K562 (cell line): ENCODE measurements around the gene PPIL1. TPM values are rescaled to one million over a fixed set of nuclear protein-coding genes. Genes with fewer than 3 reads are reported as not detected.

ENCODE experiments used
- ATF3 ChIP-seq, 2 experiments: fragments of 450-650 bp in 1 of 2; sonication (generic) in 1 of 2; formaldehyde crosslinking in 1 of 2; IDR thresholded peaks in 1 of 2; conservative IDR thresholded peaks in 1 of 2; 2 replicates each; pipeline versions ENCODE4 v1.6.1 to v1.8.1; 2016 to 2023; ENCODE audit warnings: mild to moderate bottlenecking in 2 of 2, moderate library complexity in 2 of 2, inconsistent platforms in 1 of 2, missing genetic modification reagents in 1 of 2
- HEY1 ChIP-seq: fragments of 250-450 bp; sonication (Bioruptor Pico); IDR thresholded peaks from 2 replicates; pipeline ENCODE4 v1.5.0; 2020; ENCODE audit warnings: mild to moderate bottlenecking, moderate library complexity, borderline replicate concordance
- HOXB6 ChIP-seq: fragments of 250-450 bp; sonication (Bioruptor Pico); IDR thresholded peaks from 2 replicates; pipeline ENCODE4 v1.5.1; 2022; ENCODE audit warnings: mild to moderate bottlenecking, borderline replicate concordance
- IRF2 ChIP-seq: sonication (generic); formaldehyde crosslinking; IDR thresholded peaks from 2 replicates; pipeline ENCODE4 v1.8.1; 2022; ENCODE audit warnings: mild to moderate bottlenecking, missing genetic modification reagents
- JUNB ChIP-seq: fragments of 450-650 bp; formaldehyde crosslinking; conservative IDR thresholded peaks from 2 replicates; pipeline ENCODE4 v1.4.0; 2020; ENCODE audit warnings: mild to moderate bottlenecking
- MYBL2 ChIP-seq, 2 experiments: fragments of 450-650 bp in 1 of 2; sonication (generic) in 1 of 2; formaldehyde crosslinking in 1 of 2; IDR thresholded peaks; 2 replicates each; pipeline versions ENCODE4 v1.6.1 to v1.8.1; 2017 to 2022; ENCODE audit warnings: borderline replicate concordance in 1 of 2, inconsistent platforms in 1 of 2, low read depth in 1 of 2, mild to moderate bottlenecking in 1 of 2, missing genetic modification reagents in 1 of 2, moderate library complexity in 1 of 2
- NR3C1 ChIP-seq: sonication (generic); formaldehyde crosslinking; IDR thresholded peaks from 2 replicates; pipeline ENCODE4 v1.8.1; 2022; ENCODE audit warnings: missing genetic modification reagents
- PHB2 ChIP-seq: fragments of 450-650 bp; IDR thresholded peaks from 2 replicates; pipeline ENCODE4 v1.6.1; 2017; ENCODE audit warnings: low read depth
- REST ChIP-seq, 2 experiments: fragments of 450-650 bp; formaldehyde crosslinking in 1 of 2; IDR thresholded peaks; 2 replicates each; pipeline versions ENCODE4 v1.4.0 to v1.6.1; 2014 to 2020; ENCODE audit warnings: mild to moderate bottlenecking in 2 of 2, borderline replicate concordance in 1 of 2, low read depth in 1 of 2
- SAFB ChIP-seq: fragments of 200-400 bp; formaldehyde crosslinking; IDR thresholded peaks from 2 replicates; pipeline ENCODE4 v1.6.1; 2017; ENCODE audit warnings: low read depth, low read length, borderline replicate concordance
- TFAM ChIP-seq: fragments of 250-450 bp; sonication (Bioruptor Pico); conservative IDR thresholded peaks from 2 replicates; pipeline ENCODE4 v1.5.0; 2021; ENCODE audit warnings: mild to moderate bottlenecking, moderate library complexity
- YY1 ChIP-seq, 3 experiments: IDR thresholded peaks; 2 replicates each; pipeline ENCODE4 v1.6.1; 2011; ENCODE audit warnings: low read length in 2 of 3, mild to moderate bottlenecking in 2 of 3, moderate library complexity in 2 of 3, borderline replicate concordance in 1 of 3, control low read depth in 1 of 3, low read depth in 1 of 3; ENCODE audit not compliant: insufficient read depth in 3 of 3, insufficient replicate concordance in 2 of 3, control insufficient read depth in 1 of 3, insufficient read length in 1 of 3; ENCODE audit errors: extremely low read depth in 1 of 3
- ZNF644 ChIP-seq: fragments of 200-800 bp; sonication (Bioruptor generic); IDR thresholded peaks from 2 replicates; pipeline ENCODE4 v1.6.1; 2016; ENCODE audit warnings: low read depth, missing genetic modification characterization, missing compliant biosample characterization
- ZNF699 ChIP-seq: fragments of 250-450 bp; sonication (Bioruptor Pico); IDR thresholded peaks from 2 replicates; pipeline ENCODE4 v1.8.0; 2021; ENCODE audit warnings: mild to moderate bottlenecking, moderate library complexity; ENCODE audit not compliant: insufficient replicate concordance
- ZNF778 ChIP-seq: fragments of 450-650 bp; formaldehyde crosslinking; IDR thresholded peaks from 2 replicates; pipeline ENCODE4 v1.4.0; 2020; ENCODE audit warnings: mild to moderate bottlenecking, moderate library complexity
- polyA plus RNA-seq, 8 experiments: library from polyadenylated mRNA; depleted of rRNA in 4 of 8; stranded (reverse) in 5 of 8; unstranded in 3 of 8; fragments of >200 nt; fragmentation: Nextera tagmentation in 2 of 8; fragmentation: Illumina TruSeq in 1 of 8; extraction: Ambion mirVana in 2 of 8; extraction: Trizol in 1 of 8; gene quantifications; 2 replicates each; pipeline versions ENCODE4 v1.2.1 to v1.2.3, GENCODE V29; 2011 to 2014; ENCODE audit warnings: inconsistent platforms in 1 of 8, missing spikeins in 1 of 8
- total RNA-seq, 7 experiments: library from RNA; depleted of rRNA in 6 of 7; stranded (reverse); fragments of >200 nt in 6 of 7; fragmentation: Illumina TruSeq in 2 of 7; extraction: Trizol in 2 of 7; gene quantifications; 2 replicates each; pipeline versions ENCODE4 v1.2.1 to v1.2.3, GENCODE V29; 2011 to 2021; ENCODE audit warnings: low replicate concordance in 1 of 7

PPIL1 gene
- total and polyA plus RNA-seq, 9 of the 15 experiments (the other 6 are each of a cell fraction or from before 2014, with no cell fraction given): 65.8 to 205 (median 130) TPM

DNA sequence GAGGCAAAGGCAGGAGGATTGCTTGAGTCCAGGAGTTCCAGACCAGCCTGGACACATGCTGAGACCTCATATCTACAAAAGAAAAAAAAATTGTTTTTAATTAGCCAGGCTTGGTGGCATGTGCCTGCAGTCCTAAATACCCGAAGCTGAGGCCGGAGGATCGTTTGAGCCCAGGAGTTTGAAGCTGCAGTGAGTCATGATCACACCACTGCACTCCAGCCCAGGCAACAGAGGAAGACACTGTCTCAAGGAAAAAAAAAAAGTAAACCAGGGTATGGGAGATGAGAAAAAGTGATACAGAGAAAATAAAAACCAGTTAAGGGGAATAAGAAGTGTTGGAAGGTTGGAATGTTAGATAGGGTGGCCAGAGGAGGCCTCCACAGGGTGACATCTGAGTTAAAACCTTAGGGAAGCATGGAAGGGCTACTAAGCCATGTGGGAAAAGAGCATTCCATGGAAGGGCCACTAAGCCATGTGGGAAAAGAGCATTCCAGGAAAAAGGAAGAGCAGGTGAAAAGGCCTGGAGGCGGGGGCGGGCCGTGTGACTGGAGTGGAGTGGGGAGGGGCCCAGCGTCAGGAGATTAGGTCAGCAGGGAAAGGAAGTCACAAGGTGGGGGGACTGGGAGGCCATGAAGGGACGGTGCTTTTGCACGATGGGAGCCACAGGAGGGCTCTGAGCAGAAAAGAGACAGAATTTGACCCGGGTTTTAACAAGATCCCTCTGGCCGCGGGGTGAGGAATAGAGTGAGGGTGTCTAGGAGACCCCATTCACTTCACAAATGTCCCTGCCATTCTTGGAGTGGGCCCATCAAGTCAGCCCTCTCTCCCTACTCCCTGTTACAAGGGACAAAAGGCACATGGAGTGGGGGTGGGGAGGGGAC is 53.7 kb downstream of the PPIL1 start (continued):
- no peak for TF ChIP-seq REST (IDR thresholded peaks at IDR 0.05; ENCODE audit: borderline replicate concordance)
- 0 out of 2 replicates have a peak, but pooled peaks have one; percentile 35 for TF ChIP-seq REST (CRISPR knock-in tag; IDR thresholded peaks at IDR 0.05; ENCODE audit: low read depth)
- no peak for TF ChIP-seq IRF2 (CRISPR knock-in tag)
- TF ChIP-seq MYBL2 (IDR thresholded peaks at IDR 0.05; ENCODE audit: low read depth): no peak
- TF ChIP-seq MYBL2 (CRISPR knock-in tag; IDR thresholded peaks at IDR 0.05; ENCODE audit: borderline replicate concordance): no peak
- TF ChIP-seq HOXB6 (CRISPR knock-in tag): no peak
- peak; percentile 92 for TF ChIP-seq ATF3 (IDR thresholded peaks at IDR 0.05)
- no peak for TF ChIP-seq ATF3 (CRISPR knock-in tag; conservative IDR thresholded peaks at IDR 0.05)
- TF ChIP-seq YY1 (IDR thresholded peaks at IDR 0.05; ENCODE audit: borderline replicate concordance in 1 of 3, control insufficient read depth in 1 of 3, extremely low read depth in 1 of 3, insufficient read depth in 3 of 3, insufficient read length in 1 of 3, insufficient replicate concordance in 2 of 3, low read depth in 1 of 3, low read length in 2 of 3): peak; percentile 12 to 84 (median 56)
- no peak for TF ChIP-seq TFAM (CRISPR knock-in tag)
- peak; percentile 29; the same call in 1 of the 2 replicates for TF ChIP-seq ZNF644 (tag)
- TF ChIP-seq JUNB (CRISPR knock-in tag): no peak
- TF ChIP-seq SAFB: no peak
- peak; percentile 50; the same call in 1 of the 2 replicates for TF ChIP-seq HEY1 (CRISPR knock-in tag)
- peak; percentile 73 for TF ChIP-seq ZNF699 (CRISPR knock-in tag)
- TF ChIP-seq NR3C1 (CRISPR knock-in tag): no peak
- no peak; the same call in 1 of the 2 replicates for TF ChIP-seq PHB2
- TF ChIP-seq ZNF778: no peak
